ENCODE data around the gene ANKRD39.

GRCh38 chr2:96890252-96890651, 32.4 kb upstream of the ANKRD39 start:
- TF ChIP-seq CTCF (IDR thresholded peaks at IDR 0.05) (no peak), EZH2 (IDR thresholded peaks at IDR 0.05; ENCODE audit: borderline replicate concordance, insufficient read depth, low read depth, low read length, poor library complexity, severe bottlenecking) (no peak)

Measured in B cell (primary cell).